Iris pigment epithelial cell (primary cell): ENCODE data around the gene LRRC74A.

Experiments used
- DNase-seq: peaks from one replicate; pipeline ENCODE4 v3.0.0-alpha.2; 2011; ENCODE audit warnings: low read depth

LRRC74A gene

GRCh38 chr14:76848879-76849278 lies 22.7 kb downstream of the LRRC74A start:
- DNase-seq: no peak

- DNase-seq: no peak
Observed at GRCh38 chr14:76855066-76855465, 28.9 kb downstream of the LRRC74A start.

GRCh38 chr14:76856769-76857168 lies 30.6 kb downstream of the LRRC74A start:
- DNase-seq: no peak

GRCh38 chr14:76861574-76862255 lies 35.5 kb downstream of the LRRC74A start:
- DNase-seq: no peak

GRCh38 chr14:76862546-76863282 lies 36.5 kb downstream of the LRRC74A start:
- no peak for DNase-seq

GRCh38 chr14:76863724-76864407 lies 37.7 kb downstream of the LRRC74A start:
- DNase-seq: peak; percentile 9

- DNase-seq: no peak
Observed at GRCh38 chr14:76866456-76866855, 40.2 kb downstream of the LRRC74A start.

- DNase-seq: no peak
Observed at GRCh38 chr14:76867516-76868453, 41.6 kb downstream of the LRRC74A start.

- DNase-seq: no peak
Observed at GRCh38 chr14:76868454-76869170, 42.4 kb downstream of the LRRC74A start.

- DNase-seq: no peak
Observed at GRCh38 chr14:76870166-76870565, 44.0 kb downstream of the LRRC74A start.

- DNase-seq: peak; percentile 30
Observed at GRCh38 chr14:76872796-76873432, 46.7 kb downstream of the LRRC74A start.

- no peak for DNase-seq
Observed at GRCh38 chr14:76874734-76875133, 48.5 kb downstream of the LRRC74A start.

- DNase-seq: peak; percentile 66
Observed at GRCh38 chr14:76876076-76876475, 49.9 kb downstream of the LRRC74A start.

- no peak for DNase-seq
Observed at GRCh38 chr14:76877871-76878270, 51.7 kb downstream of the LRRC74A start.

- DNase-seq: no peak
Observed at GRCh38 chr14:76880449-76880848, 54.2 kb downstream of the LRRC74A start.

GRCh38 chr14:76881348-76881747 lies 55.1 kb downstream of the LRRC74A start:
- DNase-seq: no peak

GRCh38 chr14:76882651-76883050 lies 56.4 kb downstream of the LRRC74A start:
- DNase-seq: no peak

- no peak for DNase-seq
Observed at GRCh38 chr14:76883447-76883846, 57.2 kb downstream of the LRRC74A start.

GRCh38 chr14:76884394-76884793 lies 58.2 kb downstream of the LRRC74A start:
- no peak for DNase-seq

- DNase-seq: no peak
Observed at GRCh38 chr14:76884853-76885276, 58.7 kb downstream of the LRRC74A start.

GRCh38 chr14:76887191-76887590 lies 61.0 kb downstream of the LRRC74A start:
- no peak for DNase-seq
